Stimulated activated CD4-positive, alpha-beta T cell treated with anti-CD3 and anti-CD28 coated beads, Interleukin-1b, Interleukin-23, amount 100 ng/mL, for 24 hours (primary cell): Measurements from ENCODE around the gene STAC2.

Source experiments
- DNase-seq, 4 experiments: peaks; one replicate each; pipeline ENCODE4 v3.0.0-alpha.2; 2020; ENCODE audit warnings: low read depth in 4 of 4, low spot score in 1 of 4

Gene STAC2

GRCh38 chr17:39212195-39212810, 13.4 kb downstream of the STAC2 start:
- DNase-seq: no peak

- no peak for DNase-seq
These were observed 15.7 kb downstream of the STAC2 start for GRCh38 chr17:39210093-39210434.

DNA sequence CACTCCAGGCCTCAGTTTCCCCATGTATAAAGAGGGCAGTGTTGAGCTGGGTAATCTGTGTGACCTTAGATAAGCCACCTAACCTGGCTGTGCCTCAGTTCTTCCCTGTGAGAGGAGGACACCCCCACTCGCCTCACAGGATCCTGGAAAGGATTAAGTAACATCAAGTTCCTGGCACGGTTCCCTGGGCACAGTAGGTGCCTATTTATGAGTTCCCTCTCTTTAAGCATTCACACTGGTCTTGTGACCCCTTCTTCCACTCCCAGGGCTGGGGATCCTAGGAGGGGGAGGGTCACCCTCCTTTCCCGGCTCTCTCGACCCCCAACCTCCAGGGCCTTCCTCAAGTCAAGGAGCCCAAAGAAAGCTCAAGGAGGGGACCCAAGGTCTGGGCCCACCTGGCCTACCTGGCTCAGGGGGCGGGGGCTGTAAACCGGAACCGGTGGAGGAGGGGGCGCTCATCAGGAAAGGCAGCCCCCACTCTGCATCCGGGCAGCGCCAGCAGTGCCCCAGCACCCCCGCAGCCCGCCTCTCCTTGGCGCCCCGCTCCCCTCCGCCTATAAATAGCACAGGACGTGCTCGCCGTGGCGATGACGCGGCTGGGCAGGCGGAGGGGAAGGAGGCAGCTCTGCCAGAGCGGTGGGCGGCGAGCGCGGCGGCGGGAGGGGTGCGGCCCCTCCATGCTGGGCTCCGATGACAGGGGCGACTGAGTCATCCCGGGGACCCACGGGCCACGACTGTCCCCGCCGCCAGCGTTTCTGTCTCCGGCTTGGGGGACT, 16.2 kb downstream of the STAC2 start:
- peak in 3 of 4 experiments; percentile 49 to 65 (median 50) for DNase-seq

GRCh38 chr17:39208893-39209292, 16.9 kb downstream of the STAC2 start:
- DNase-seq: no peak

- no peak for DNase-seq
These were observed 17.6 kb downstream of the STAC2 start for GRCh38 chr17:39208136-39208535.

DNA sequence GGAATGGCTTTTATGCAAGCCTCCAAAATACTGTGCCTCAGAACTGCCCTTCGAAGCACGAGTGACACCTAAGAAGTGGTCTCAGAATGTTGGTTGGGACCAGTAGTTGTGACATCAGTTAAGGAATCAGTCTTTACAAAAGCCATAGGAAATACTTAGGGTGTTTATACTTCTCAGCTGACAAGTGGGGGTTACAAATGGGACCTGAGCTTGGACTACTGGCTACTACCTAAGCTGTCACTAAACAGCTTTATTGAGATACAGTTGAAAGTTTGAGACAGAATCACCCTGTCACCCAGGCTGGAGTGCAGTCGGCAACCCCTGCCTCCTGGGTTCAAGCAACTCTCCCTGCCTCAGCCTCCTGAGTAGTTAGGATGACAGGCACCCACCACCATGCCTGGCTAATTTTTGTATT, 20.6 kb downstream of the STAC2 start:
- no peak for DNase-seq

DNA sequence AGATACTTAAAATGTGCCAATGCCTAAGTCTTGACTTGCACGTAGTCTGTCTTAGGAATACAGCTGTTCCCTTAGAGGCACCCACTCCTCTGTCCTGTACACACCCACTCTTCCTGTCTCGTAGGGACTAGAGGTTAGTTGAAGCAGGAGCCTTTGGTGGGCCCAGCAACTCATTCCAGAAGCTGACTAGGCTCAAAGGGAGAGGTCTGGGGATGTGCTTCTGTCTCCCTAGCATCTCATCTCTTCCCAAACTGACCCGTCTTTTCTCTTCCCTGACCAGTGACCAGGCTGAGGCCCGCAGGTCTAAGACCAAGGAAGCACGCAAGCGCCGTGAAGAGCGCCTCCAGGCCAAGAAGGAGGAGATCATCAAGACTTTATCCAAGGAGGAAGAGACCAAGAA, 21.5 kb downstream of the STAC2 start:
- DNase-seq: no peak

DNA sequence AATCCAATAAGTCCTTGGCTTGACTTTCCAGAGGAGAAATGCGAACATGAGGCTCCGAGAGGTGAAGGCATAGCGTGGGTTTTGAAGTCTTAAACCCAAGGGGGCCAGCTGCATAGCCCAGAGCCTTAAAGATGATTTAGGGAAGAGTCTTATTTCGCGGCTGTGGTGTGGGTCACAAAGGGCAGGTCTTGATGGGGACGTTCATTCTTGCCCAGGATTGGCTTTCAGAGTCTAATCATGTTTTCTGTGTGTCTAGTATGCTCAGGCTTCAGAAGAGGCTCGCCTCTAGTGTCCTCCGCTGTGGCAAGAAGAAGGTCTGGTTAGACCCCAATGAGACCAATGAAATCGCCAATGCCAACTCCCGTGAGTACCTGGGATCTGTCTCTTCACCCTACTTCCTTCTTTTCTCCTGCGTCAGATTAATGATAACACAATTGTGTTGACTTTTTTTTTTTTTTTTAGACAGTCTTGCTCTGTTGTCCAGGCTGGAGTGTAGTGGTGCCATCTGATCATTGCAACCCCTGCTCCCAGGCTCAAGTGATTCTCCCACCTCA, 24.7 kb downstream of the STAC2 start:
- DNase-seq: no peak

DNA sequence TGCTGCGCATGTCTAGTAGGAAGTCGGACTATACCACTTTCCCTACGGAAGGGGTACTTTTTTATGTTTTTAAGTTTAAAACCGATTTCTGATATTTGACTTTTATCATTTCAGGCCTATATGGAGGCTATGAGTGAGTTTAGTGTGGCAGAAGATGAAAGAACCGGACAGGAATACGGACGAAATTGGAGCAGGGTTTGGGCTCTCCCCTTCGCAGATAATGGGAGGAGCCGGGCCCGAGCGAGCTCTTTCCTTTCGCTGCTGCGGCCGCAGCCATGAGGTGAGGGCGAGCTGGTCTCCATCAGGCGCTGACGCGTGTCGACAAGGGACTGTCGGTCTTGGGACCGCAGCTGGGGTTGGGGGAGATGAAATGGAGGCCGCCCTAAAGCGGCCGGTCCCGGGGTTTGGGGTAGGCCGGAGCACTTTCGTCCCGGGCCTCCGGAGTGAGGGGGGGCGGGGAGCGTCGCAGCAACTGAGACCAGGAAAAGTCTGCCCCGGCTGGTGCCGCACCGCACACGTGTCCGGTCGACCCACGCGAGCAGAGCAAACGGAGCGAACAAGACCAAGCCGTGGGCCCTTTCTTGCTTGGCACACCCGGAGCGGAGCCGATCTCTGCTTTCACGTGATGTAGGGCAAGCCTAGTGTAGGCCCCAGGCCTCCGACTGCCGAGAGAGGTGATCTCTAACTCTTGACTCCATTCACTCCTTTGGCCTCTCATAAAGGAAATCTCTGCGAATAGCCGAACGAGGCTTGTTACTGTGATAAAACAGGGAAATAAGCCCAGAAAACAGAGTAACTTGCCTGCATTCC, 25.5 kb downstream of the STAC2 start, which contains the start of gene RPL19:
Gene RPL19, plus strand, starts transcription at position 214 of the 810 bp plus-strand sequence. Its CDS starts 62 bp downstream, at position 276.
- peak; percentile 65 to 71 (median 68) for DNase-seq

DNA sequence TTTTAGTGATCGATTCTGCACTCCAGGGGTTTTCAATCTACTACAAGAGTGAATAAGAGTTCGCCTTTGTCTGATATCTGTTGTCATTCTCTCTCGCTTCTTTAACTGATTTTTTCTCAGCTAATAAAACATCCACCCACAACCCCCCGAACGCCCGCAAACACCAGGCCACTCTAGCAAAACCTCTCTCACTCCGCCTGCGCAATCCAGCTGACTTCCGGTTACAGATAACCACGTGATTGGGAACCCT, 26.0 kb downstream of the STAC2 start:
- peak; percentile 68 to 84 (median 78) for DNase-seq

- no peak for DNase-seq
These were observed 27.6 kb downstream of the STAC2 start for GRCh38 chr17:39198186-39198566.

DNA sequence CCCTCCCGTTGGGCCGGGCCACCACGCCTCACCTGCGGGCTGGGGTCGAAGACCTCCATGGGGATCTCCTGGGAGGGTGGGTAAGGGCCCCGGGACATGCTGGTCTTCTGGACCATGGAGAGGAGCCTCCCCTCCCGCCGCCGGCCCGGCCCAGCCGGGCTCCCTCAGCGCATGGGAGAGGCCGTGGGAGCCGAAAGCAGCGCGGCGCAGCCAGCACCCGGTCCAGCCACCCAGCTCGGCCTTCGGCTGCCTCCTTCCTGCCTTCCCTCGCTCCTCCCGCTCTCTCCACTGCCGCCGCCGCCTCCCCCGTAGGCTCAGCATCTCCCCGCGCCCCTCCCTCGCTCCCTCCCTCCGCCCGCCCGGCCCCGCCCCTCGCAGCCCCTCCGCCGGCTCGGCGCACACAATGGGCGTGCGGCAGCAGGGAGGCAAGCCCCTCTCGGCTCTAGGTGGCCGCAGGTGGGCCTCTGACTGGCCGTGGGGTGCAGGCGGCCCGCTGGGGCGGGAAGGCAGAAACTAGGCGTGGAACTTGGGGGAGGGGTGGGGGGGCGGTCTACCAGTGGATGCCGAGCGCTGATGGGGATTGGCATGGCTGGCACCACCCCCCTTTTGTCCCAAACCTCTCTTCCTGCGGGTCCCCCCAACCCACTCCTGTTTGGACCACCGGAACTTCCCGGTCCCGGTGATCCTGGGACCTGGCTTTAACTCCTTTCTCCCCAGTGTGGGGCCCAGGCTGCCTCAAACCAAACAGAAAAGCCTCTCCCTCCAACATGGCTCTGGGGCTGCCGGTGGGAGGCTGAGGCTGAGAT, 28.2 kb downstream of the STAC2 start, which contains the start of gene CACNB1:
Gene CACNB1, minus strand, starts transcription at position 290 of the 806 bp plus-strand sequence. Its CDS starts 174 bp downstream, at position 116.
- peak in 3 of 4 experiments; percentile 48 to 71 (median 56) for DNase-seq

DNA sequence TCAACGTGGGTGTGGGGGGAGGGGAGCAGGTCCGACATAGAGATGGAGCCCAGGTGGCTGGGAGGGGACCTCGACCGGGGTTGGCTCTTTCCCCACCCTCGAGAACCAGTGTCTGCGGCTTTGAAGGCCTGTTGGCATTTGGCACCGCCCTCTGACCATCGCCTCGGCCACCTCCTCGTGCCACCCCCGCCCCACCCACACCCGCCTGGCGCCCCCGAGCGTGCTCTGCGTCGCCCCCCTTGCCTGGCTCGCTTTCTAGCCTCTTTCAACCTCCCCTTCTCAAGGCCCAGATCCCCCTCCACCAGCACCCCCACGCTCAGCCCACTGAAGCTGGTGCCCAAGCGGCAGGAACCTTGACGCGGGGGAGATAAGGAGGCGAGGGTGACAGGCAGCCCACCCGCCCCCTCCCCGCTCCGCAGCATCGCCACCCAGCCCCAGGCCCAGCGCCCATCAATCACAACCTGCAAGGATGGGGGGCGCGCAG, 28.9 kb downstream of the STAC2 start:
- DNase-seq: no peak

DNA sequence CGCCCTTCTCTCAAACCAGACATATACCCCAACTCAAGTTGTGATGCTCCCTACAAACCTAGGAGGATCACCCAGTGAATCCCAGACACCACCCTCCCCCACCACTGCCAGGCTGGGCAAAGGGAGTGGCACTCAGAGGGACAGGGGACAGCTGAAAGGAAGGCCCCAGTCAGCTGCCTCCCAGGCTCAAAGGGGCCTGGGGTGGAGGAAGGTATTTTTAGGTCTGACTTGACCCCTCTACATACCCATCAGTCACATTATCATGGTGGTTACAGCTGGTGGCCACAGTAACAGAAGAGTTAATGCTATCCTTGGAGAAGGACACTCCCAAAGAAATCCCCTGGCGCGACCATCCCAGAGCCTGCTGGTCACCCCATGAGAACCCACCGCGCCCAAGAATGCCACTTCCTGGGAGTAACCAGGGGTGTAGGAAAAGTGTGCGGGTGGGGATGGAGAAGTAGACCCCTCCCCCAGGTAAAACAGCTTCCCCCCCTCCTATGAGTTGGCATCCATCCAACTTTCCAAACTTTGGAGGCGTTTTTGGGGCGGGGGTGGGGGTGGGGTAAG, 29.4 kb downstream of the STAC2 start:
- DNase-seq: no peak

DNA sequence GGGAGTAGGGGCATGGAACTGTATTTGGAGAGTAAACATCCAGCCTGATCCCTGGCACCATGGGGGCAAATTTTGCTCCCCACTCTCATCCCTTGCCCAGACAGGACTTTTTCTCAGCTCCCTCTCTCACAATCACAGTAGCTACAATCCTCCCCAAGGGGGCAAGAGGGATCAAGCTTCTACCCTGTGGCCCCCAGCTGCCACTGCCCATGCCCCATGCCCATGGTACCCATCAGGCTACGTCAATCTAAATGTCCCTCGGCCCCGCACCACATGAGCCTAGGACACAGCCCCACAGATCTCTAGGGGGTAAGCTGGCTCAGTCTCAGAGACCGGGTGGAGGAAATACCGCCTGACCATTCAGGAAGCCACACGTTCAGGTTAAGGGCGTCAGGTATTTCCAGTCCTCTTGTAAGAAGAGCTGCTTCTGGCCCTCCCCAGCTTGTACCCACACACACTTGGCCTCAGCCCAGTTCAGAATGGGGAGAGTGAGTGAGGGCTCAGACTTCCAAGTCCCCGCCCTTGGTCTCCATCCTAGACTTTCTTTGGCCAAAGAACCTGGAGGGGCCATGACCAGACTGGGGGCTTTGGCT, 30.1 kb downstream of the STAC2 start:
- no peak for DNase-seq

DNA sequence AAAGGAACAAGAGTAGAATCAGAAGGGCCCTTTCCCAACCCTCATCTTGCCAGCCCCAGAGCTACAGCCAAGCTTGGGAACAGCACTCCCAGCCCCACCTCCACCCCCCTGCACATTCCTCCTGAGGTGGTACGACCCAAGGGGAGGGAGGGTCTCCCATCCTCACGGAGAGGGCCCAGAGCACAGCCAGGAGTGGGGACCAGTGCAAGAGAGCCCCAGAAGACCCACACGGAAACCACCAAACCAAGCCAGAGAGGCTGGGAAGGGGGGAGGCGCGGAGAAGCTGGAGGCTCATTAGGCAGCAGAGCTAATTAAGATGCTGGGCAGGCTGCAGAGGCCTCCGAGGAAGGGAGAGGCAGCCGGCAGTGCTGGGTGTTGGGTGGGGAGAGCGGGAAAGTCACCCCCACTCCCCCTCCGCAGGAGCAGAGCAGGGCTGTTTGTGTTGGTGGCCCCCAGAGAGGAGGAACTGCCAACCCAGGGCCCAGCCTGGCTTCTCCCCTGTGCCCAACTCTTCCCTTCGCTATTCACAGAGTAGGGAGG, 30.7 kb downstream of the STAC2 start:
- no peak for DNase-seq

DNA sequence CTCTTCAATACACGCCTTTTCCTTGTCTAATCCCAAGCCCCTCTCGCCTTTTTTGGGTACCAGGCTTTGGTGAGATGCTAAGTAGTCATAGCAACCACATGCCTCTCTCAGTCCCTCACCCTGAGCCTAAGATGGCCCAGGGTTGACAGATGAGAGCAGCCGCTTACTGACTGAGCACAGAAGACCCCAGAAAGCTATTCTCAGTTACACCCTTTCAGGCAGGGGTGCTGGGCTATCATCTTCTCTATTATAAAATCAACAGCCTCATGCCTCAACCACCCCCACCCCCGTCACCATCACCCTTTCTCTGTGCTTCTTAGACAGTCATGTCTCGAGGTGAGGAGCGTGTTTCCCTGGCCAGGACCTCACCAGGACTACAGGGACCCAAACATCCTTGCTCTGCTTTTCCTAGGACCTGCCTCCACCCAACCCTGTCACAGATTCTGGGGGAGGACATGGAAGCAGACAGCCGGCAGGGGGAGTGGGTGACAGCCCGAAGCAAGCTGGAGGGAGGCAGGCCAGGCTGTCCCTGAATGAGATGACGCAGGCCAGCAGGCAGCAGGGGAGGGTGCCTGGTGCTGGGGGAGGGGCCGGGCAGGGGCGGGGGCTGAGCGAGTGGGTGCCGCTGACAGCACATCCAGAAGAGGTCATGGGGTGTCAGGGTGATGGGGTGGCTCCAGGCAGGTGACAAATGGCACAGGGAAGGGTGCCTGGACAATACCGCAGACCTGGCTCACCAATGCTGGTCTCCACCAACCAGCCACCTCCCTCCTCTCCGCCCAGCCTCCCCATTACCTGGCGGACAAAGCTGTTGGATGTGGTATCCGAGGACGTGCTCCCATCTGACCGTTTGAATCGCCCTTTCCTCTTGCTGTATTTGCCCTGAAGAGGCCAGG, 31.4 kb downstream of the STAC2 start:
- DNase-seq: no peak

DNA sequence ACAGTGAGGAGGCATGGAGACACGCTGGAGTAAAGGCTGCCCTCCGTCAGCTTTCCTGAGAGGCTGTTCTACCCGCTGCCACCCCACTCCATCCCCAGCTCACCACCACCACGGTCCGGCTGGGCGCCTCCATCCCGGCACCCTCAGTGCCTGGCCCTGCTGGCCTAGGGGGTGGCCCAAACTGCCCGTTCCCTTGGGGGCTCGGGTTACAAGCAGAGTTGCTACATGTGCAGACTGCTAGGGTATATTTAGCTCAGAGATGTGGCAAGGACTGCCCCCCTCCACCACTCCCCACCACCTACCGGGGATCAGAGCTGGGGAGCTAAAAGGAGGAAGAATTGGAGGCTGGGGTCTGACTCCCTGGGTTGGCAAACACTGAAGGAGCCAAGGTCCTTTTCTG, 32.4 kb downstream of the STAC2 start:
- DNase-seq: no peak

GRCh38 chr17:39192901-39193300, 32.8 kb downstream of the STAC2 start:
- no peak for DNase-seq
